ENCODE data around the gene PTPRM. TPM values are rescaled to one million over a fixed set of nuclear protein-coding genes. Genes with fewer than 3 reads are reported as not detected.

PTPRM gene
- polyA plus RNA-seq, 1 donor from 2014 or later: 126 TPM

- Histone ChIP-seq H3K36me3 (ENCODE audit: insufficient read depth, low read length) (peaks cover 7% of the 10 kb centered on the region), H3K4me2 (ENCODE audit: low read length) (no peak overlapping the region), H3K79me2 (replicated peaks; ENCODE audit: insufficient read depth, low read length) (no peaks in the 10 kb centered on the region), H3K4me3 (ENCODE audit: low read length) (no peak overlapping the region), H3K9me2 (ENCODE audit: insufficient read depth, low read length) (no peaks in the 10 kb centered on the region), H3K27me3 (ENCODE audit: insufficient read depth, low read depth, low read length) (no peaks in the 10 kb centered on the region), H2AFZ (ENCODE audit: low read depth, low read length) (no peak overlapping the region), H3F3A (ENCODE audit: insufficient read depth, low read length, poor library complexity, severe bottlenecking) (no peaks in the 10 kb centered on the region), H3K9me3 (ENCODE audit: low read length) (peaks cover 16% of the 10 kb centered on the region), H3K27ac (ENCODE audit: low read length) (no peak overlapping the region), H3K9ac (ENCODE audit: low read length) (no peak overlapping the region), H4K20me1 (ENCODE audit: insufficient read depth) (no peaks in the 10 kb centered on the region)
- TF ChIP-seq SMC3 (conservative IDR thresholded peaks at IDR 0.05; ENCODE audit: poor library complexity): no peak
- TF ChIP-seq REST (IDR thresholded peaks at IDR 0.05; ENCODE audit: borderline replicate concordance): no peak
- TF ChIP-seq MXI1 (conservative IDR thresholded peaks at IDR 0.05; ENCODE audit: poor library complexity, severe bottlenecking): no peak
- TF ChIP-seq TAF1 (IDR thresholded peaks at IDR 0.05; ENCODE audit: low read depth): no peak
- TF ChIP-seq CTCF (IDR thresholded peaks at IDR 0.05; ENCODE audit: poor library complexity, severe bottlenecking): no peak
- TF ChIP-seq EP300 (conservative IDR thresholded peaks at IDR 0.05; ENCODE audit: poor library complexity, severe bottlenecking): no peak
- no peak for TF ChIP-seq EZH2 (IDR thresholded peaks at IDR 0.05; ENCODE audit: borderline replicate concordance, insufficient read depth, low read length, poor library complexity, severe bottlenecking)
- TF ChIP-seq POLR2AphosphoS5 (IDR thresholded peaks at IDR 0.05): no peak
Measured at GRCh38 chr18:7844418-7844817, 277.3 kb downstream of the PTPRM start.

GRCh38 chr18:7846335-7846734 lies 279.2 kb downstream of the PTPRM start:
- Histone ChIP-seq H3K27ac (ENCODE audit: low read length) (no peak overlapping the region), H3K4me3 (ENCODE audit: low read length) (no peak overlapping the region), H3F3A (ENCODE audit: insufficient read depth, low read length, poor library complexity, severe bottlenecking) (no peaks in the 10 kb centered on the region), H3K9me3 (ENCODE audit: low read length) (peaks cover 16% of the 10 kb centered on the region), H3K79me2 (replicated peaks; ENCODE audit: insufficient read depth, low read length) (no peaks in the 10 kb centered on the region), H3K9ac (ENCODE audit: low read length) (no peak overlapping the region), H3K4me2 (ENCODE audit: low read length) (no peak overlapping the region), H4K20me1 (ENCODE audit: insufficient read depth) (no peaks in the 10 kb centered on the region), H2AFZ (ENCODE audit: low read depth, low read length) (no peak overlapping the region), H3K27me3 (ENCODE audit: insufficient read depth, low read depth, low read length) (no peaks in the 10 kb centered on the region), H3K36me3 (ENCODE audit: insufficient read depth, low read length) (peaks cover 7% of the 10 kb centered on the region), H3K9me2 (ENCODE audit: insufficient read depth, low read length) (no peaks in the 10 kb centered on the region)
- no peak for TF ChIP-seq EZH2 (IDR thresholded peaks at IDR 0.05; ENCODE audit: borderline replicate concordance, insufficient read depth, low read length, poor library complexity, severe bottlenecking)
- no peak for TF ChIP-seq POLR2AphosphoS5 (IDR thresholded peaks at IDR 0.05)
- no peak for TF ChIP-seq SMC3 (conservative IDR thresholded peaks at IDR 0.05; ENCODE audit: poor library complexity)
- TF ChIP-seq EP300 (conservative IDR thresholded peaks at IDR 0.05; ENCODE audit: poor library complexity, severe bottlenecking): no peak
- TF ChIP-seq TAF1 (IDR thresholded peaks at IDR 0.05; ENCODE audit: low read depth): no peak
- TF ChIP-seq REST (IDR thresholded peaks at IDR 0.05; ENCODE audit: borderline replicate concordance): no peak
- no peak for TF ChIP-seq RAD21 (conservative IDR thresholded peaks at IDR 0.05)
- TF ChIP-seq MXI1 (conservative IDR thresholded peaks at IDR 0.05; ENCODE audit: poor library complexity, severe bottlenecking): no peak
- TF ChIP-seq CTCF (IDR thresholded peaks at IDR 0.05; ENCODE audit: poor library complexity, severe bottlenecking): no peak
